Prostate gland (tissue), 2 donors: ENCODE results near the gene TP53I11. TPM values are rescaled to one million over a fixed set of nuclear protein-coding genes. Genes with fewer than 3 reads are reported as not detected.
A peak's percentile ranks its signal among the peaks of the same experiment; 100 is the strongest.

Source experiments
- DNase-seq: peaks from one replicate; pipeline ENCODE4 v3.0.0-alpha.2; 2019; ENCODE audit warnings: low spot score
- H3K27ac ChIP-seq, 2 donors: fragments of 200-600 bp; sonication (generic); 2 replicates each; pipeline ENCODE4 v1.5.1; 2017 to 2019
- H3K27me3 ChIP-seq: fragments of 200-600 bp; sonication (generic); replicated peaks from 2 replicates; pipeline ENCODE4 v1.5.1; 2019; ENCODE audit not compliant: insufficient read depth
- H3K36me3 ChIP-seq, 2 donors: fragments of 200-600 bp; sonication (generic); 1 replicate in 1 of 2; 2 replicates in 1 of 2; pipeline versions ENCODE4 v1.5.1 to v1.8.1; 2017 to 2019
- H3K4me1 ChIP-seq: fragments of 200-600 bp; sonication (generic); replicated peaks from 2 replicates; pipeline ENCODE4 v1.5.1; 2019
- H3K4me3 ChIP-seq, 2 donors: fragments of 200-600 bp; sonication (generic); 2 replicates each; pipeline ENCODE4 v1.5.1; 2017 to 2019
- H3K9me3 ChIP-seq: fragments of 200-600 bp; sonication (generic); 2 replicates; pipeline ENCODE4 v1.5.1; 2017
- POLR2A ChIP-seq: fragments of 450-650 bp; IDR thresholded peaks from one replicate; pipeline ENCODE4 v1.6.1; 2016; ENCODE audit warnings: antibody characterized with exemption, mild to moderate bottlenecking
- POLR2AphosphoS5 ChIP-seq: sonication (generic); formaldehyde crosslinking; IDR thresholded peaks from one replicate; pipeline ENCODE4 v1.6.1; 2017; ENCODE audit warnings: antibody characterized with exemption
- WGBS: methylation state at CpG from one replicate; pipeline ENCODE4 v1.1.5; 2018; 5-methylcytosine and 5-hydroxymethylcytosine counted together
- intact Hi-C: fragments of 100-400 bp; cut with DNase I; formaldehyde crosslinking; loops from one replicate; pipeline ENCODE4 v1.14.2; 2022
- total RNA-seq, 2 donors: library from RNA; depleted of rRNA; stranded (reverse); fragments of >200 nt; gene quantifications; one replicate each; pipeline ENCODE4 v1.1.0, GENCODE V29; 2016
- TF ChIP-seq, protein P1 (sequence below), 4 experiments: fragments of 200-600 bp in 2 of 4; fragments of 450-650 bp in 2 of 4; sonication (generic) in 2 of 4; IDR thresholded peaks; 1 replicate in 3 of 4; 2 replicates in 1 of 4; pipeline ENCODE4 v1.5.1; 2016 to 2019; ENCODE audit warnings: antibody characterized with exemption in 4 of 4, mild to moderate bottlenecking in 2 of 4, moderate library complexity in 2 of 4

Gene TP53I11
- total RNA-seq, 2 donors from 2014 or later = 72.0 to 115 TPM

GRCh38 chr11:44899959-44900358 lies 50.7 kb downstream of the TP53I11 start:
- DNase-seq = no peak
- H3K9me3 ChIP-seq = no peaks in the 10 kb centered on the region
- H3K4me3 ChIP-seq = no peak overlapping the region
- intact Hi-C loops = loop anchor here (5.0 kb wide), 1 partner anchor 333 kb away; the partner anchor contains the start of gene CD82
- H3K27me3 ChIP-seq = no peaks in the 10 kb centered on the region
- H3K4me1 ChIP-seq = no peaks in the 10 kb centered on the region
- TF ChIP-seq, protein P1, sequence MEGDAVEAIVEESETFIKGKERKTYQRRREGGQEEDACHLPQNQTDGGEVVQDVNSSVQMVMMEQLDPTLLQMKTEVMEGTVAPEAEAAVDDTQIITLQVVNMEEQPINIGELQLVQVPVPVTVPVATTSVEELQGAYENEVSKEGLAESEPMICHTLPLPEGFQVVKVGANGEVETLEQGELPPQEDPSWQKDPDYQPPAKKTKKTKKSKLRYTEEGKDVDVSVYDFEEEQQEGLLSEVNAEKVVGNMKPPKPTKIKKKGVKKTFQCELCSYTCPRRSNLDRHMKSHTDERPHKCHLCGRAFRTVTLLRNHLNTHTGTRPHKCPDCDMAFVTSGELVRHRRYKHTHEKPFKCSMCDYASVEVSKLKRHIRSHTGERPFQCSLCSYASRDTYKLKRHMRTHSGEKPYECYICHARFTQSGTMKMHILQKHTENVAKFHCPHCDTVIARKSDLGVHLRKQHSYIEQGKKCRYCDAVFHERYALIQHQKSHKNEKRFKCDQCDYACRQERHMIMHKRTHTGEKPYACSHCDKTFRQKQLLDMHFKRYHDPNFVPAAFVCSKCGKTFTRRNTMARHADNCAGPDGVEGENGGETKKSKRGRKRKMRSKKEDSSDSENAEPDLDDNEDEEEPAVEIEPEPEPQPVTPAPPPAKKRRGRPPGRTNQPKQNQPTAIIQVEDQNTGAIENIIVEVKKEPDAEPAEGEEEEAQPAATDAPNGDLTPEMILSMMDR (IDR thresholded peaks at IDR 0.05) = no peak
- TF ChIP-seq POLR2A (no peak), POLR2AphosphoS5 (no peak)
- no peaks in the 10 kb centered on the region for H3K36me3 ChIP-seq
- no peak overlapping the region for H3K27ac ChIP-seq
- 86% methylated on average over 3 of the region's 3 CpGs for WGBS

DNA sequence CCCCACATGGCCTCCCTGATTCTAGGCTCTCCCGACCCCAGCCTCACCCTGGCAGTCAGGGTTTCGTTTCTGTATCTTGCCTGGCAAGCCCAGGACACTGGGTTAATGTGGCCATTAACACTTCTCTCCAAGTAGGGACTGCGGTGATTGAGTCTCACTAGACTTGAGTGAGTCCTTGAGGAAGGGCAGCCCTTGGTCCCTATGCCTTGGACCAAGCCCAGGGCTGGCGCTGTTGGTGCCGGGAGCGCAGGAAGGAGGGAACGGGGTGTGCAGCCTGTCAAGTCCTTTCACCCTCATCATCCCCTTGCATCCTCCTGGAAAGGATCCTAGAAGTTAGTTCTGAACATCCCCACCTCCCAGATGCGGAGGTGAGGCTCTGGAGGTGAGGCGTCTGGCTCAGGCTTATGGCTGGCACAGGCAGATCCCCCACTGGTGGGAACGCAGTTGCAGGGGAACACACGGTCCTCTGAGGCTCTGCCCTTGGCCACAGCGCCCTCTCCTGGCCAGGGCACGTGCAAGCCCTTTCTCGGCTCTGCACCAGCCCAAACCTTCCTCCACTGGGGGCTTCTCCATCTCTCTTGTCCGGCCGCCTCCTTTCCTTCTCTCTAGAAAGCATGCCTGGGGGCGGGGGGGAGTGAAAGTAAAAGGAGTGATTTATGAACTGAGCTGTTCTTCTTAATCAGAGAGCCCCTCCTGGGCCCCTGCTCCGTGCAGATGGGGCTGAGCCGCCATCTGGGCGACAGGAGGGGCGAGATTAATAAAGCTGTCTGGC lies 56.7 kb downstream of the TP53I11 start:
- Histone ChIP-seq H3K4me3 (no peak overlapping the region), H3K9me3 (no peaks in the 10 kb centered on the region), H3K4me1 (no peaks in the 10 kb centered on the region), H3K27ac (peak overlapping the region; percentile 24 to 50), H3K27me3 (no peaks in the 10 kb centered on the region), H3K36me3 (no peaks in the 10 kb centered on the region)
- WGBS = 30% methylated on average over 21 of the region's 21 CpGs
- intact Hi-C loops = loop anchor here (1.0 to 5.0 kb wide), 3 partner anchors 92 to 267 kb away; no protein-coding TSS in a partner anchor
- DNase-seq = peak; percentile 30
- TF ChIP-seq POLR2A = no peak
- TF ChIP-seq, protein P1 (IDR thresholded peaks at IDR 0.05) = peak; percentile 47 to 76 (median 68)

DNA sequence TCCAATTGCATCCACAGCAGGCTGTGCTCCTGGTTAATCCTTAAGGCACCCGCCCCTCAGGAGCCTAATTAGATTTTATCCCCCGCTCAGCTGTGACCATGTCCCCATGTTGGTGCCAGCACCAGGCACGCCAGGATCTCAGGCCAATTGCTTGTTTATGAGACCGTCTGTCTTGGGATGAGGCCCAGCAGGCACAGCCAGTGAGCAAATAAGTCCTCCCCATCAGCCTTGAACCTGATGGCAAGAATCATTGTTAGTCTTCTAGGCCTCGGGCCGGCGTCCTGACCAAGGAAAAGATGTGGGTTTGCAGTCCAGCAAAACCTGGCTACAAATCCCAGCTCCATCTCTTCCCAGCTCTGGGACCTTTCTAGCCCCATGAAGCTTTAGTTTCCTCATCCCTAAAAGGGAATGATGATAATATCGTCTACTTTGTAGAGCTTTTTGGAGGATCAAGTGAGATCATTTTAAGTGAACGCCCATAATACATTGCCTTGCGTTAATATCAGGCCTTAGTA lies 57.3 kb downstream of the TP53I11 start:
- 37% methylated on average over 10 of the region's 10 CpGs for WGBS
- Histone ChIP-seq H3K36me3 (no peaks in the 10 kb centered on the region), H3K27ac (peak overlapping the region; percentile 24 to 50)

DNA sequence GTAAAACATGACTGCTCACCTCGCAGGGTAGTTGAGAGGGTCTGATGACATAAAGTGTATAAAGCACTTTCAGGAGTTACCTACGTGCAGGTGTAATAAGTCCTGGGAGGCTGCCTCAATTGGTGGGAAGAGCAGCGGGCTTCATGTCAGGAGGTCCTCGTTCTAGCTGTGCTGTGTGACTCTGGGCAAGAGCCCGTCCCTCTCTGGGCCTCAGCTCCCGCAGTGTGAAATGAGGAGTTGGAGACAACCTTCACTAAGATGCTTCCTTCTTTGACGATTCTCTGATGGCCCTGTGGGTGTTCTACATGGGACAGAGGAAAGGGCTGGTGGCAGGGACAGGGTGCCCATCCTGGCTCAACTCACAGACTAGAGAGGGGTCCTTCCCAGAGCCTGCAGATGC lies 57.8 kb downstream of the TP53I11 start:
- WGBS = 84% methylated on average over 7 of the region's 7 CpGs
- no peak overlapping the region for H3K27ac ChIP-seq

More for the DNA sequence above, 57.3 kb downstream of the TP53I11 start:
- TF ChIP-seq POLR2AphosphoS5 = peak; percentile 44
- TF ChIP-seq, protein P1 (IDR thresholded peaks at IDR 0.05) = no peak
- H3K4me3 ChIP-seq = no peak overlapping the region
- no peaks in the 10 kb centered on the region for H3K4me1 ChIP-seq
- intact Hi-C loops = loop anchor here (5.0 kb wide), 2 partner anchors 91 to 266 kb away; no protein-coding TSS in a partner anchor
- DNase-seq = peak; percentile 42
- no peaks in the 10 kb centered on the region for H3K27me3 ChIP-seq
- H3K9me3 ChIP-seq = no peaks in the 10 kb centered on the region

More for the DNA sequence above, 57.8 kb downstream of the TP53I11 start:
- Histone ChIP-seq H3K36me3 (no peaks in the 10 kb centered on the region), H3K27me3 (no peaks in the 10 kb centered on the region), H3K9me3 (no peaks in the 10 kb centered on the region), H3K4me1 (no peaks in the 10 kb centered on the region), H3K4me3 (no peak overlapping the region)
- no peak for DNase-seq
- intact Hi-C loops = loop anchor here (5.0 kb wide), 2 partner anchors 91 to 266 kb away; no protein-coding TSS in a partner anchor
- TF ChIP-seq POLR2A = no peak
- TF ChIP-seq, protein P1 (IDR thresholded peaks at IDR 0.05) = no peak
- TF ChIP-seq POLR2AphosphoS5 = no peak
